Measurements from ENCODE around the gene SKAP1. TPM values are rescaled to one million over a fixed set of nuclear protein-coding genes. Genes with fewer than 3 reads are reported as not detected.

The SKAP1 gene
- total RNA-seq, 1 donor from 2014 or later: 1.0 TPM

DNA sequence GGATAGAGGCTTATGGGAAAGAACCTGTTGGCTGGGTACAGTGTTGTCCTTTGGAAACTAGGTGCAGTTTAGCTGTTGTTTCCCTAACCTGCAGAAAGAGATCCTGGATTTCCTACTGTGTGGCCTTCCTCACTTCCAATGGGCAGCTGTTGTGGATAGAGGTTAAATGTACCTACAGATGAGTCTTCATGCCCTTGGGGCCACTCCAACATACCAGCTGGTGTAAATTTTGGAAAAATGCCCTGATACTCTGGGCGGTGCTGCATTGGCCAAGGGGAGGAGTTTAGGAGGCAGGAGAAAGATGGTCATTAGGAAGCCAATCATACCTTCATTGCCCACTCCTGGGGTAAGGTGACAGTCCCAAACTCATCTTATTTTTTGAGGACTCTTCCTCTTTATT lies 252.2 kb downstream of the SKAP1 start:
- no peaks in the 10 kb centered on the region for H3K9me3 ChIP-seq (ENCODE audit: control insufficient read depth in 3 of 3, low read length in 3 of 3)
- no peaks in the 10 kb centered on the region for H3K4me1 ChIP-seq (ENCODE audit: control insufficient read depth in 3 of 3, insufficient read depth in 3 of 3, low read length in 3 of 3)
- no peak overlapping the region for H3K4me3 ChIP-seq (ENCODE audit: low read length in 3 of 3)
- H3K36me3 ChIP-seq (ENCODE audit: control insufficient read depth in 3 of 3, insufficient read depth in 3 of 3, low read length in 3 of 3): no peaks in the 10 kb centered on the region
- H3K27ac ChIP-seq (ENCODE audit: low read depth, low read length): no peak overlapping the region
- peaks cover 5 to 6% (median 6%) of the 10 kb centered on the region in 3 donors for H3K27me3 ChIP-seq (ENCODE audit: control insufficient read depth in 3 of 3, insufficient read depth in 3 of 3, low read length in 3 of 3)
- no peak overlapping the region for H3K9ac ChIP-seq (ENCODE audit: low read depth in 1 of 3, low read length in 3 of 3)

DNA sequence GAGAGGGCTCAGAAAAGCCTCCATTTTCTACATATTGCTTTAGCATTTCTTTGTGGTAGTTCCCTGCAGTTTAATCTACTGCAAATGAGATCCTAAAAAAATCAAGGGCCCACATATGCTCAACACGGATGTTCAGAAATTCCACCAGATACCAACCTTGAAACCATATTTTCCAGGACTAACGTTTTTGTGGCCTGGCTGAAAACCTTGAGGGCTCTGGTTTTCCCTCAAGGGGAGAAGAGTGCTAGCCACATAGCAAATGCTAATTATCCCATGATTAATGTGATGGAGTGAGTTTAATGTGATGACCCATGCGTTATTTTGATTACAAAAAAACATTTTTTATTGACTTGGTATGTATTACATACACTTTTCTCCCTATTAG lies 253.6 kb downstream of the SKAP1 start:
- no peak overlapping the region for H3K27ac ChIP-seq (ENCODE audit: low read depth, low read length)
- H3K4me1 ChIP-seq (ENCODE audit: control insufficient read depth in 3 of 3, insufficient read depth in 3 of 3, low read length in 3 of 3): no peaks in the 10 kb centered on the region
- H3K4me3 ChIP-seq (ENCODE audit: low read length in 3 of 3): no peak overlapping the region
- no peak overlapping the region for H3K9ac ChIP-seq (ENCODE audit: low read depth in 1 of 3, low read length in 3 of 3)
- H3K27me3 ChIP-seq (ENCODE audit: control insufficient read depth in 3 of 3, insufficient read depth in 3 of 3, low read length in 3 of 3): peaks cover 3 to 9% (median 4%) of the 10 kb centered on the region in 3 donors
- H3K9me3 ChIP-seq (ENCODE audit: control insufficient read depth in 3 of 3, low read length in 3 of 3): no peaks in the 10 kb centered on the region
- H3K36me3 ChIP-seq (ENCODE audit: control insufficient read depth in 3 of 3, insufficient read depth in 3 of 3, low read length in 3 of 3): no peaks in the 10 kb centered on the region

DNA sequence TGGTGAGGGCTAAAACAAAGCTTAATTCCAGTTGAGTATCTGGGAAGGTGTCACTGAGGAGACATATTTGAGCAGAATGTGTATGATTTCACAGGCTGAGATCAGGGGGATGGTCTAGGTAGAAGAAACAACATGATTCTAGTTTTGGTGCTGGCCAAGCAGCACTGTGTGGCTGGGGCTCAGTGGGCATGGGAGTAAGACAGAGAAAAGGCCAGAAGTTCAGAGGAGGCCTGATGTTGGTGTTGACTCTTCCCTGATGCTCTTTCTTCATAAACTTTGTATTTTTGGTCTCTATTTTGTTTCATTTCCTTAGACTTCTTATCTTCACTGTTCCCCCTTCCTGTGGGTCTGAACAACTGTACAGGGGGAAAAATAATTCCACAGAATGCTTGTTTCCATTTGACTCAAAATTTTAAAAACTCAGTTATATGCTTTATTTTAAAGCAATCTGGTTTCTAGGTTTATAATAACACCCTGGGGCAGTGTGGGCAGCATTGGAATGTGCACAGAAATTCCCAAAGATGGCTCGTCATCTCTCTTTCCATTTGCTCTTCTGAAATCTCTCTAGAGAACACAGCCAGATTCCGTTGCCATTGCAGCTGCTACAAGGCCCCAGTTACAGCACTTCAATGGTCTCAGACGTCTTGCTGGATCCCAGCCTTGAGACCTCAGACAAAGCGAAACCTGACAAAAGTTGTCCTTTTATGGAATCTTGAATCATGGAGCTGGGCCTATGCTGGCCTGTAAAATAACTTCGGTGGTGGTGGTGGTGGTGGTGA lies 254.1 kb downstream of the SKAP1 start:
- Histone ChIP-seq H3K36me3 (ENCODE audit: control insufficient read depth in 3 of 3, insufficient read depth in 3 of 3, low read length in 3 of 3) (no peaks in the 10 kb centered on the region), H3K27me3 (ENCODE audit: control insufficient read depth in 3 of 3, insufficient read depth in 3 of 3, low read length in 3 of 3) (peaks cover 2 to 7% (median 3%) of the 10 kb centered on the region in 3 donors), H3K9me3 (ENCODE audit: control insufficient read depth in 3 of 3, low read length in 3 of 3) (no peaks in the 10 kb centered on the region), H3K9ac (ENCODE audit: low read depth in 1 of 3, low read length in 3 of 3) (no peak overlapping the region), H3K27ac (ENCODE audit: low read depth, low read length) (no peak overlapping the region), H3K4me1 (ENCODE audit: control insufficient read depth in 3 of 3, insufficient read depth in 3 of 3, low read length in 3 of 3) (no peaks in the 10 kb centered on the region), H3K4me3 (ENCODE audit: low read length in 3 of 3) (no peak overlapping the region)

DNA sequence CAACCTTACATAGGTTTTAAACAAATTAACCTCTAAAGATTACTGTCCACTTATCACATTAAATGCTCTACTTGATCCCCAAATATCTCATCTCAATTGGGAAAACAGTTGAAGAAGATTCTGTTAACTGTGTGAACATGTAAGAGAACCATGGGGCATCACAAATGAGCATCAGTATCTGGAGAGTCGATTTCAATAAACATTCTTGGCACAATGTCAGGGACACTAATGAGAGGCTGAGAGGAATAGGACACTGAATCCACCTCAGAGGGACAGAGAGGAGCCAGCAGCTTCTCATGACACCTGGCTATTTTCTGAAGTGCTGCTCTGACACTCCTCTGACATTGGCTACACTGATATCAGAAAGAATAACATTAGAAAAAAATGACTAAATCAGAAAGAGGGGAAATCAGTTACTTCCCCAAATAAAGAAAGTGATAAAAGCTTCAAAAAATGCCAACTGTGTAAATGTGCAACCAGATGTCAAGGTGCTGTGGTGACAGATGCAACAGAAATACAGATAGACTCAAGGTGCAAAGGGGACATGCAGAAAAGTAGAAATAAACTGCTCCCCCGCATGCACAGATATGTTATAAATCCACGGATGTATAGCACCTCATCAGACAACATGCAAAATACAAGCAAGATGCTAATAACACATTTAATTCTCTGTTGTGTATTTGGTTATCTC lies 255.0 kb downstream of the SKAP1 start:
- Histone ChIP-seq H3K4me3 (ENCODE audit: low read length in 3 of 3) (no peak overlapping the region), H3K27ac (ENCODE audit: low read depth, low read length) (no peak overlapping the region), H3K9me3 (ENCODE audit: control insufficient read depth in 3 of 3, low read length in 3 of 3) (no peaks in the 10 kb centered on the region), H3K9ac (ENCODE audit: low read depth in 1 of 3, low read length in 3 of 3) (no peak overlapping the region), H3K4me1 (ENCODE audit: control insufficient read depth in 3 of 3, insufficient read depth in 3 of 3, low read length in 3 of 3) (no peaks in the 10 kb centered on the region), H3K27me3 (ENCODE audit: control insufficient read depth in 3 of 3, insufficient read depth in 3 of 3, low read length in 3 of 3) (peaks cover 2 to 4% (median 2%) of the 10 kb centered on the region in 3 donors), H3K36me3 (ENCODE audit: control insufficient read depth in 3 of 3, insufficient read depth in 3 of 3, low read length in 3 of 3) (no peaks in the 10 kb centered on the region)

DNA sequence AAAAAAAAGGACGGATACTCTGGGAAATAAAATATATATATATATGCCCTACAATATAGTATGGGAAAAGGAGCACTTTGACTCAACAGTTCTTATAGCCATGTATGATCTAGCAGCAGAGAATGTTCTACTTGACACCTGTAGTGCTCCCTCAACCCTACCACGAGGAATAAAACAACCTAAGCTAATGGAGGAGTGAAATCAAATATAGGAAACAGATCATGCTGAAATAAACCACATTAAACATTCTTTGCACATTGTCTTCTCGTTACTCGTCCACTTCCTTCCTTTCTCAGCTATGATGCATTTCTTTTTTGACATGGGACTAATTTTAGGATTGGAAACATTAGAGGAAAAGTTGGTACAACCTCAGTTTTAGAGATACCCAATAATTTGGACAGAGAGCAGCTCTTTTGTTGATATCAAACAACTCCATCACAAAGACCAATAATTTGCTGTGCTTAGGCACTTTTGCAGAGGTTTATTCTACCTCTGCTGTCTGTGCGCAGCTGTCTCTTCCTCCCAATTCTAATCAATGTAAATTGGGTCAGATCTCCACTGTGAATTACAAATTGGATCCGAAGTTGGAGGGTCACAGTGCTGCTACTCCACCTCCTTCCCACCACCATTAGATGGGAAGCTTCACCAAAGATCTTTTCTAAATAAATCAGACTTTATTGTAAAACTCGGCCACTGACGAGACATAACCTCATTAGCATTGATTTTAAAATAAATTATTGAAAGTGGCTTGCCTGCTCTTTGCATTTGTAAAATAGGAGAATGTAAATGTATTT lies 256.6 kb downstream of the SKAP1 start:
- no peak overlapping the region for H3K4me3 ChIP-seq (ENCODE audit: low read length in 3 of 3)
- H3K9ac ChIP-seq (ENCODE audit: low read depth in 1 of 3, low read length in 3 of 3): no peak overlapping the region
- no peaks in the 10 kb centered on the region for H3K36me3 ChIP-seq (ENCODE audit: control insufficient read depth in 3 of 3, insufficient read depth in 3 of 3, low read length in 3 of 3)
- no peak overlapping the region for H3K27ac ChIP-seq (ENCODE audit: low read depth, low read length)
- H3K27me3 ChIP-seq (ENCODE audit: control insufficient read depth in 3 of 3, insufficient read depth in 3 of 3, low read length in 3 of 3): peaks cover 0 to 9% (median 7%) of the 10 kb centered on the region in 3 donors
- H3K4me1 ChIP-seq (ENCODE audit: control insufficient read depth in 3 of 3, insufficient read depth in 3 of 3, low read length in 3 of 3): no peaks in the 10 kb centered on the region
- H3K9me3 ChIP-seq (ENCODE audit: control insufficient read depth in 3 of 3, low read length in 3 of 3): no peaks in the 10 kb centered on the region

DNA sequence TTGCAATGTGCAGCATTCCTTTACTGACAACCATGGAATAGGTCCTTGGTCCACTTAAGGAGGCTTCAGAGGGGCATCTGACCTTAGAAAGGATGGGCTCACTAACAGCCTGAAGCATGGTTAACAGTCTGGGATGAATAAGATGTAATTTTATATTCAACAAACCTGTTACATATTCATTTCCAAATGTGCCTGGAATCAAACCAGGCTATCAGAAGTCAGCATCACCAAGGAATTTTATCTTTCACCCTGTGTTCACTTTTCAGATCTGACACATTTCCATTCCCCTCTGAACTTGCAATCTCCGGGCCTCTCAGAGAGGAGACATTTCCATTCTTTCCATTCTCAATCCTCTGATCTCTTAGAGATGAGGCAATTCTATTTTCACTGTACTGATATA lies 260.1 kb downstream of the SKAP1 start:
- no peaks in the 10 kb centered on the region for H3K4me1 ChIP-seq (ENCODE audit: control insufficient read depth in 3 of 3, insufficient read depth in 3 of 3, low read length in 3 of 3)
- peaks cover 5 to 9% (median 9%) of the 10 kb centered on the region in 3 donors for H3K27me3 ChIP-seq (ENCODE audit: control insufficient read depth in 3 of 3, insufficient read depth in 3 of 3, low read length in 3 of 3)

DNA sequence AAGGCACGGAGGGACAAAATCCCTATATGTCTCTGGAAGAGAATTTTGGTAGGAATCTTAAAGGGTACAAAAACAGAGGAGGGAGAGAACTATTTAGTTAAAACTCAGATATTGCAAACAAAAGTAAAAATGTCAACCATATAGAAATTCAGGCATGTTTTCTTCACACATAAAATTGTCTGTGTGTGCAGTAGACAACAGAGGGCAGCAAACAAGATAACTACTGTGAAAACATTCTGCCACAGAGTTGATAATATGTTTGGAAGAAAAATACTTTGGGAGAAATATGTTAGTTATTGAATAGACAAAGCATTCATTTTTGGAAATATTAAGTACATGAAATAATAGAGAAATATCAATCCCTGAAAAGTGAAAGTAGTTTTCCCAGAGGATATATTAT lies 266.2 kb downstream of the SKAP1 start:
- Histone ChIP-seq H3K9me3 (ENCODE audit: control insufficient read depth in 3 of 3, low read length in 3 of 3) (no peaks in the 10 kb centered on the region), H3K9ac (ENCODE audit: low read depth in 1 of 3, low read length in 3 of 3) (no peak overlapping the region), H3K4me3 (ENCODE audit: low read length in 3 of 3) (no peak overlapping the region), H3K4me1 (ENCODE audit: control insufficient read depth in 3 of 3, insufficient read depth in 3 of 3, low read length in 3 of 3) (no peaks in the 10 kb centered on the region), H3K36me3 (ENCODE audit: control insufficient read depth in 3 of 3, insufficient read depth in 3 of 3, low read length in 3 of 3) (no peaks in the 10 kb centered on the region), H3K27ac (ENCODE audit: low read depth, low read length) (no peak overlapping the region), H3K27me3 (ENCODE audit: control insufficient read depth in 3 of 3, insufficient read depth in 3 of 3, low read length in 3 of 3) (peaks cover 0 to 9% (median 3%) of the 10 kb centered on the region in 3 donors)

More for the DNA sequence above, 260.1 kb downstream of the SKAP1 start:
- Histone ChIP-seq H3K9me3 (ENCODE audit: control insufficient read depth in 3 of 3, low read length in 3 of 3) (no peaks in the 10 kb centered on the region), H3K9ac (ENCODE audit: low read depth in 1 of 3, low read length in 3 of 3) (no peak overlapping the region), H3K4me3 (ENCODE audit: low read length in 3 of 3) (no peak overlapping the region), H3K27ac (ENCODE audit: low read depth, low read length) (no peak overlapping the region), H3K36me3 (ENCODE audit: control insufficient read depth in 3 of 3, insufficient read depth in 3 of 3, low read length in 3 of 3) (no peaks in the 10 kb centered on the region)

DNA sequence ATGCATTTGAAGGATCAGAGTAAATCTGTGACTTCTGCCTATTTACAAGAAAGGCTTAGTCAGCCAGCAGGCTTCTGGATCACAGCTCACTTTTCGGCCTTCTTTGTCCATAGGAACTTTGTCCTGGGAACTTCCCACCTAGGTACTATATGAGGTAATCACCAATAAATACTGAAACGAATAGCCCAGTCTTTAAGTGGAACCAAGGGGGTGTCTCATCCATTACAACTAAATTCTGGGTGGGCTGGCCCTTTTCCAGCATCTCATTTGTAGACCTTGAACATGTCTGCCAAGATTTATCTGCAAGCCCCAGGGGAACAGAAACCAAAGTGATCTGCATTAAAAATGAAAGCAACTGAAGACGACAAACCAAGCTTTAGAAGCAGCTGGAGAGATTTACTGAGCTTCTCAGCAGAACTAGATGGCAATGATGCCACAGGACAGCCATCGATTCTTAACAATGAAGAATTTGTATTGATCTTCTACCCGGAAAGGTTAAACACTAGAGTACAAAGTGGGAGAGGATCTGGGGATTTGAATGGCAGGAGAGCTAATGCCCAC lies 267.0 kb downstream of the SKAP1 start:
- no peak overlapping the region for H3K9ac ChIP-seq (ENCODE audit: low read depth in 1 of 3, low read length in 3 of 3)
- no peaks in the 10 kb centered on the region for H3K36me3 ChIP-seq (ENCODE audit: control insufficient read depth in 3 of 3, insufficient read depth in 3 of 3, low read length in 3 of 3)
- H3K4me3 ChIP-seq (ENCODE audit: low read length in 3 of 3): no peak overlapping the region

DNA sequence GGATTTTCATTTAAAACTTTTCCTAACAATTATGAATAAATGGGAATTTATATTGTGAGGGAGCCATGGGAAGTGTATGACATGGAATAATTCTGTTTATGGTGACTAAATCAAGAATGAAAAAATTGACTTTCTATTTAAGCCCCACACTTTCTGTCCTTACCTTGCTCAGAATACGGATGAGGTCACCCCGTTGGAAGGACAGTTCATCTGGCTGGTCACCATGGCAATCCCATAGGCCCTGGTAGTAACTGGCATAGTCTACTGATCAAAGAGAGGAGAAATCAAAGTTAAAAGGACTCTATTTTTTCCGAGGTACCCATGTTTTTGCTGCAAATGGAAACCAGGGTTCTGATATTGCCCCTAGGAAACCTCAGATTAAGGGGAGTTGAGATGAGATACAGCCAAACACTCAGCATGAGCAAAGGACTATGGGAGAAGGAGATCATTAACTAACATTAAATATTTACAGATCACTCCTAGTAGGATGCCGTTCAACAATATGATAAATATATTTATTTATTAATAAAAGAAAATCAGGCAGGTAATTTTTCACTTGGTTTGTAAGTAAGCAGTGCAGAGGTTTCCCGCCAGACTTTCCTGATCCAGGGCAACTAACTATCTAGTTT lies 267.6 kb downstream of the SKAP1 start:
- Histone ChIP-seq H3K27me3 (ENCODE audit: control insufficient read depth in 3 of 3, insufficient read depth in 3 of 3, low read length in 3 of 3) (peaks cover 0 to 9% (median 3%) of the 10 kb centered on the region in 3 donors), H3K9me3 (ENCODE audit: control insufficient read depth in 3 of 3, low read length in 3 of 3) (no peaks in the 10 kb centered on the region), H3K9ac (ENCODE audit: low read depth in 1 of 3, low read length in 3 of 3) (no peak overlapping the region), H3K4me1 (ENCODE audit: control insufficient read depth in 3 of 3, insufficient read depth in 3 of 3, low read length in 3 of 3) (no peaks in the 10 kb centered on the region), H3K36me3 (ENCODE audit: control insufficient read depth in 3 of 3, insufficient read depth in 3 of 3, low read length in 3 of 3) (no peaks in the 10 kb centered on the region), H3K4me3 (ENCODE audit: low read length in 3 of 3) (no peak overlapping the region), H3K27ac (ENCODE audit: low read depth, low read length) (no peak overlapping the region)

More for the DNA sequence above, 267.0 kb downstream of the SKAP1 start:
- Histone ChIP-seq H3K27me3 (ENCODE audit: control insufficient read depth in 3 of 3, insufficient read depth in 3 of 3, low read length in 3 of 3) (peaks cover 0 to 9% (median 3%) of the 10 kb centered on the region in 3 donors), H3K4me1 (ENCODE audit: control insufficient read depth in 3 of 3, insufficient read depth in 3 of 3, low read length in 3 of 3) (no peaks in the 10 kb centered on the region), H3K27ac (ENCODE audit: low read depth, low read length) (no peak overlapping the region), H3K9me3 (ENCODE audit: control insufficient read depth in 3 of 3, low read length in 3 of 3) (no peaks in the 10 kb centered on the region)
